ENCODE results near the gene CDC25A. TPM values are rescaled to one million over a fixed set of nuclear protein-coding genes. Genes with fewer than 3 reads are reported as not detected.

Gene CDC25A
- total and polyA plus RNA-seq, 9 of the 15 experiments (the other 6 are each of a cell fraction or from before 2014, with no cell fraction given): 3.4 to 61.3 (median 51.8) TPM

DNA sequence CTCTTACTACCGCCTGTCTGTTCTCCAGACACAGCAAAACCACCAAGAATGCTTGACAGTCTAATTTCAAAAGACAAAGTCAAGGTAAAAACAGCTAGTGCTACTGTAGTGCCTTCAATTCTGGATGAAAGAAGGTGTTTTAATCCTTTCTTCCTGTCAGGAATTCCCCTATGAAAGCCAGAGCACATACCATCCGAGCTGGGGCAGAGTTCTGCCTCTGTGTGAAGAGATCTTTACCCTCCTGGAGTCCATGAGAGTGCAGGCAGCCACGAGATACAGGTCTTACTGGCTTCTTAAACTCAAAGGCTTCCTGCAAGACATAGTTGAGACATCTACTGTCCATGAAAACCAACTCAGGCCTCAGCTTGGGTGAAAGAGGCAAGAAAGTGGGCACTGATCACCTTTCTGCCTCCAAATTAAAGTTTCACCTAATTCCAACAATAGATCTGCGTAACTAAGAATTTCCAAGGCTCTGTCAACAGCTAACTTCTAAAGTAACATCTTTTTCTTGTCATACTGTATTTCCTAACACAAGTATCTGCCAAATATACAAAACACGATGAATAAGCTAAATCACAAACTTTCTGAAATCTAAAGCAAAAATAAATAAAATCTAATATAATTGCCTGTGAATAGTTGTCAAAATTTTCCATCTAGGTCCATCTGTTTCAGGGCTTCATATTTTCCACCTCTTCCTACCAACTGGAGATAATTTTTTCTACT, 7.5 kb downstream of the CDC25A start (continued):
- TF ChIP-seq, protein P1, sequence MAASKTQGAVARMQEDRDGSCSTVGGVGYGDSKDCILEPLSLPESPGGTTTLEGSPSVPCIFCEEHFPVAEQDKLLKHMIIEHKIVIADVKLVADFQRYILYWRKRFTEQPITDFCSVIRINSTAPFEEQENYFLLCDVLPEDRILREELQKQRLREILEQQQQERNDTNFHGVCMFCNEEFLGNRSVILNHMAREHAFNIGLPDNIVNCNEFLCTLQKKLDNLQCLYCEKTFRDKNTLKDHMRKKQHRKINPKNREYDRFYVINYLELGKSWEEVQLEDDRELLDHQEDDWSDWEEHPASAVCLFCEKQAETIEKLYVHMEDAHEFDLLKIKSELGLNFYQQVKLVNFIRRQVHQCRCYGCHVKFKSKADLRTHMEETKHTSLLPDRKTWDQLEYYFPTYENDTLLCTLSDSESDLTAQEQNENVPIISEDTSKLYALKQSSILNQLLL (CRISPR knock-in tag; IDR thresholded peaks at IDR 0.05; ENCODE audit: borderline replicate concordance): peak; percentile 96; the same call in 1 of the 2 replicates
- no peak for TF ChIP-seq SAFB (IDR thresholded peaks at IDR 0.05; ENCODE audit: borderline replicate concordance, low read depth, low read length)
- no peak for TF ChIP-seq HDAC3 (IDR thresholded peaks at IDR 0.05; ENCODE audit: borderline replicate concordance, partially characterized antibody)
- TF ChIP-seq, protein P2, sequence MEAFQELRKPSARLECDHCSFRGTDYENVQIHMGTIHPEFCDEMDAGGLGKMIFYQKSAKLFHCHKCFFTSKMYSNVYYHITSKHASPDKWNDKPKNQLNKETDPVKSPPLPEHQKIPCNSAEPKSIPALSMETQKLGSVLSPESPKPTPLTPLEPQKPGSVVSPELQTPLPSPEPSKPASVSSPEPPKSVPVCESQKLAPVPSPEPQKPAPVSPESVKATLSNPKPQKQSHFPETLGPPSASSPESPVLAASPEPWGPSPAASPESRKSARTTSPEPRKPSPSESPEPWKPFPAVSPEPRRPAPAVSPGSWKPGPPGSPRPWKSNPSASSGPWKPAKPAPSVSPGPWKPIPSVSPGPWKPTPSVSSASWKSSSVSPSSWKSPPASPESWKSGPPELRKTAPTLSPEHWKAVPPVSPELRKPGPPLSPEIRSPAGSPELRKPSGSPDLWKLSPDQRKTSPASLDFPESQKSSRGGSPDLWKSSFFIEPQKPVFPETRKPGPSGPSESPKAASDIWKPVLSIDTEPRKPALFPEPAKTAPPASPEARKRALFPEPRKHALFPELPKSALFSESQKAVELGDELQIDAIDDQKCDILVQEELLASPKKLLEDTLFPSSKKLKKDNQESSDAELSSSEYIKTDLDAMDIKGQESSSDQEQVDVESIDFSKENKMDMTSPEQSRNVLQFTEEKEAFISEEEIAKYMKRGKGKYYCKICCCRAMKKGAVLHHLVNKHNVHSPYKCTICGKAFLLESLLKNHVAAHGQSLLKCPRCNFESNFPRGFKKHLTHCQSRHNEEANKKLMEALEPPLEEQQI (IDR thresholded peaks at IDR 0.05): no peak
- TF ChIP-seq SREBF1 (IDR thresholded peaks at IDR 0.05; ENCODE audit: borderline replicate concordance, low read depth, low read length): no peak
- no peak for TF ChIP-seq MEF2A (IDR thresholded peaks at IDR 0.05; ENCODE audit: control insufficient read depth, low read depth, low read length)
- TF ChIP-seq NFIX (CRISPR knock-in tag; IDR thresholded peaks at IDR 0.05; ENCODE audit: low read depth): peak; percentile 54
- no peak for TF ChIP-seq JUN (IDR thresholded peaks at IDR 0.05; ENCODE audit: borderline replicate concordance, low read depth, low read length)
- TF ChIP-seq JUN (CRISPR knock-in tag; IDR thresholded peaks at IDR 0.05; ENCODE audit: borderline replicate concordance): no peak
- TF ChIP-seq CBFB (CRISPR knock-in tag; IDR thresholded peaks at IDR 0.05): no peak
- no peak for TF ChIP-seq ZNF12 (CRISPR knock-in tag; IDR thresholded peaks at IDR 0.05)
- no peak for TF ChIP-seq RCOR1 (IDR thresholded peaks at IDR 0.05; ENCODE audit: borderline replicate concordance in 1 of 2, low read depth in 2 of 2, low read length in 2 of 2)
- TF ChIP-seq, protein P3, sequence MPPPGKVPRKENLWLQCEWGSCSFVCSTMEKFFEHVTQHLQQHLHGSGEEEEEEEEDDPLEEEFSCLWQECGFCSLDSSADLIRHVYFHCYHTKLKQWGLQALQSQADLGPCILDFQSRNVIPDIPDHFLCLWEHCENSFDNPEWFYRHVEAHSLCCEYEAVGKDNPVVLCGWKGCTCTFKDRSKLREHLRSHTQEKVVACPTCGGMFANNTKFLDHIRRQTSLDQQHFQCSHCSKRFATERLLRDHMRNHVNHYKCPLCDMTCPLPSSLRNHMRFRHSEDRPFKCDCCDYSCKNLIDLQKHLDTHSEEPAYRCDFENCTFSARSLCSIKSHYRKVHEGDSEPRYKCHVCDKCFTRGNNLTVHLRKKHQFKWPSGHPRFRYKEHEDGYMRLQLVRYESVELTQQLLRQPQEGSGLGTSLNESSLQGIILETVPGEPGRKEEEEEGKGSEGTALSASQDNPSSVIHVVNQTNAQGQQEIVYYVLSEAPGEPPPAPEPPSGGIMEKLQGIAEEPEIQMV (tag; conservative IDR thresholded peaks at IDR 0.05; ENCODE audit: low read depth): no peak
- TF ChIP-seq COPS2 (conservative IDR thresholded peaks at IDR 0.05): no peak
- no peak for TF ChIP-seq CBX3 (IDR thresholded peaks at IDR 0.05; ENCODE audit: borderline replicate concordance in 1 of 2, low read length in 2 of 2)
- no peak for TF ChIP-seq ILK (tag; IDR thresholded peaks at IDR 0.05; ENCODE audit: borderline replicate concordance, low read depth)
- no peak for TF ChIP-seq POLR2B (IDR thresholded peaks at IDR 0.05; ENCODE audit: low read depth, partially characterized antibody)
